A549 (cell line): ENCODE measurements around the gene ZNF467.

Experiments used
- CEBPB ChIP-seq, 2 experiments: fragments of >200 bp in 1 of 2; sonication (Bioruptor Twin) in 1 of 2; formaldehyde crosslinking in 1 of 2; IDR thresholded peaks; 2 replicates each; pipeline ENCODE4 v1.6.1; 2012 to 2016
- POLR2A ChIP-seq: IDR thresholded peaks from 2 replicates; pipeline ENCODE4 v1.6.1; 2012; ENCODE audit warnings: mild to moderate bottlenecking, low read length
- TF ChIP-seq, protein P1 (sequence below): fragments of >200 bp; sonication (Bioruptor Twin); formaldehyde crosslinking; IDR thresholded peaks from 3 replicates; pipeline ENCODE4 v1.5.1; 2016
- TF ChIP-seq, protein P2 (sequence below): fragments of 200-600 bp; sonication (generic); IDR thresholded peaks from 2 replicates; pipeline ENCODE4 v1.6.1; 2016; ENCODE audit warnings: antibody characterized with exemption, mild to moderate bottlenecking, moderate library complexity

DNA sequence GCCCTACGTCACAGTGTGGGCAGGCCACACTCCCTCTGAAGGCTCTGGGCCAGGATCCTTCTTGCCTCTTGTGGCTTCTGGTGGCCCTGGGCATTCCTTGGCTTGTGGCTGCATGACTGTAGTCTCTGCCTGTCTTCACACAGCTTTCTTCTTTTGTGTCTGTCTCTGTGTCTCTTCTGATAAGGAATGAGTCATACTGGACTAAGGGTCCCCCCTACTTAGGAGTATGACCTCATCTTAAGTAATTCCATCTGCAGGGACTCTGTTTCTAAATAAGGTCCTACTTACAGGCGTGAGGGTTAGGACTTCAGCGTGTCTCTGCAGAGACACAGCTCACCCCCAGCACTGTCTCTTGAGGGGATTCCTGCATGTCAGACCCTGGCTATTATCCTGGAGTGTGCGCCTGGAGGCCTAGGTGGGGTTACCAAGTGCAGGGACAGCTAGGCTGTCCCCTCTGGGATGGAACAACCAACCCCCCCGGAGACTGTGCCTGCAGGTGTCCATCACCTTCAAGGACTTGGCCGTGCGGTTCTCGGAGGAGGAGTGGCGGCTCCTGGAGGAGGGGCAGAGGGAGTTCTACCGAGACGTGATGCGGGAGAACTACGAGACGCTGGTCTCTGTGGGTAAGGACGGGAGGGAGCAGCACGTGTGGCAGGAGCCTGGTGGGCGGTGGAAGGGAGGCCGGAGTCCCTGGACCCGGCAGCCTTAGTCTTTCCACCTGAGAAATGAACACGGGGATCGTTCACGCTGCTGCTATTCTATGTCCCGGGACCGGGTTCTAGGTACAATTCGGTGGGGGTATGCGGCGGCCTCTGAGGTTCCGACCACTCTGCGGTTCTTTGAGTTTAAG, 54.1 kb downstream of the ZNF467 start:
- TF ChIP-seq, protein P1, sequence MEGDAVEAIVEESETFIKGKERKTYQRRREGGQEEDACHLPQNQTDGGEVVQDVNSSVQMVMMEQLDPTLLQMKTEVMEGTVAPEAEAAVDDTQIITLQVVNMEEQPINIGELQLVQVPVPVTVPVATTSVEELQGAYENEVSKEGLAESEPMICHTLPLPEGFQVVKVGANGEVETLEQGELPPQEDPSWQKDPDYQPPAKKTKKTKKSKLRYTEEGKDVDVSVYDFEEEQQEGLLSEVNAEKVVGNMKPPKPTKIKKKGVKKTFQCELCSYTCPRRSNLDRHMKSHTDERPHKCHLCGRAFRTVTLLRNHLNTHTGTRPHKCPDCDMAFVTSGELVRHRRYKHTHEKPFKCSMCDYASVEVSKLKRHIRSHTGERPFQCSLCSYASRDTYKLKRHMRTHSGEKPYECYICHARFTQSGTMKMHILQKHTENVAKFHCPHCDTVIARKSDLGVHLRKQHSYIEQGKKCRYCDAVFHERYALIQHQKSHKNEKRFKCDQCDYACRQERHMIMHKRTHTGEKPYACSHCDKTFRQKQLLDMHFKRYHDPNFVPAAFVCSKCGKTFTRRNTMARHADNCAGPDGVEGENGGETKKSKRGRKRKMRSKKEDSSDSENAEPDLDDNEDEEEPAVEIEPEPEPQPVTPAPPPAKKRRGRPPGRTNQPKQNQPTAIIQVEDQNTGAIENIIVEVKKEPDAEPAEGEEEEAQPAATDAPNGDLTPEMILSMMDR: no peak
- no peak for TF ChIP-seq CEBPB (IDR thresholded peaks at IDR 0.05)
- TF ChIP-seq POLR2A: no peak
- TF ChIP-seq, protein P2, sequence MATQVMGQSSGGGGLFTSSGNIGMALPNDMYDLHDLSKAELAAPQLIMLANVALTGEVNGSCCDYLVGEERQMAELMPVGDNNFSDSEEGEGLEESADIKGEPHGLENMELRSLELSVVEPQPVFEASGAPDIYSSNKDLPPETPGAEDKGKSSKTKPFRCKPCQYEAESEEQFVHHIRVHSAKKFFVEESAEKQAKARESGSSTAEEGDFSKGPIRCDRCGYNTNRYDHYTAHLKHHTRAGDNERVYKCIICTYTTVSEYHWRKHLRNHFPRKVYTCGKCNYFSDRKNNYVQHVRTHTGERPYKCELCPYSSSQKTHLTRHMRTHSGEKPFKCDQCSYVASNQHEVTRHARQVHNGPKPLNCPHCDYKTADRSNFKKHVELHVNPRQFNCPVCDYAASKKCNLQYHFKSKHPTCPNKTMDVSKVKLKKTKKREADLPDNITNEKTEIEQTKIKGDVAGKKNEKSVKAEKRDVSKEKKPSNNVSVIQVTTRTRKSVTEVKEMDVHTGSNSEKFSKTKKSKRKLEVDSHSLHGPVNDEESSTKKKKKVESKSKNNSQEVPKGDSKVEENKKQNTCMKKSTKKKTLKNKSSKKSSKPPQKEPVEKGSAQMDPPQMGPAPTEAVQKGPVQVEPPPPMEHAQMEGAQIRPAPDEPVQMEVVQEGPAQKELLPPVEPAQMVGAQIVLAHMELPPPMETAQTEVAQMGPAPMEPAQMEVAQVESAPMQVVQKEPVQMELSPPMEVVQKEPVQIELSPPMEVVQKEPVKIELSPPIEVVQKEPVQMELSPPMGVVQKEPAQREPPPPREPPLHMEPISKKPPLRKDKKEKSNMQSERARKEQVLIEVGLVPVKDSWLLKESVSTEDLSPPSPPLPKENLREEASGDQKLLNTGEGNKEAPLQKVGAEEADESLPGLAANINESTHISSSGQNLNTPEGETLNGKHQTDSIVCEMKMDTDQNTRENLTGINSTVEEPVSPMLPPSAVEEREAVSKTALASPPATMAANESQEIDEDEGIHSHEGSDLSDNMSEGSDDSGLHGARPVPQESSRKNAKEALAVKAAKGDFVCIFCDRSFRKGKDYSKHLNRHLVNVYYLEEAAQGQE: no peak
